ENCODE measurements around the gene NR1I2.

NR1I2 gene

GRCh38 chr3:119781330-119782198, at the start of gene NR1I2:
TSS of gene NR1I2 (plus strand) at chr3:119782101.
- DNase-seq = peak; percentile 23

GRCh38 chr3:119733812-119734211, 48.1 kb upstream of the NR1I2 start:
- no peak for DNase-seq

GRCh38 chr3:119738741-119739140, 43.2 kb upstream of the NR1I2 start:
- DNase-seq = no peak

- no peak for DNase-seq
These were observed 40.0 kb upstream of the NR1I2 start for GRCh38 chr3:119741657-119742590.

GRCh38 chr3:119743921-119744320, 38.0 kb upstream of the NR1I2 start:
- DNase-seq = no peak

GRCh38 chr3:119745942-119746341, 36.0 kb upstream of the NR1I2 start:
- DNase-seq = no peak

GRCh38 chr3:119746423-119746822, 35.5 kb upstream of the NR1I2 start:
- no peak for DNase-seq

- DNase-seq = no peak
These were observed 34.5 kb upstream of the NR1I2 start for GRCh38 chr3:119747357-119747756.

- DNase-seq = no peak
These were observed 32.9 kb upstream of the NR1I2 start for GRCh38 chr3:119748991-119749390.

GRCh38 chr3:119751423-119751822, 30.5 kb upstream of the NR1I2 start:
- DNase-seq = no peak

- no peak for DNase-seq
These were observed 21.9 kb upstream of the NR1I2 start for GRCh38 chr3:119759962-119760361.

- DNase-seq = no peak
These were observed 19.0 kb upstream of the NR1I2 start for GRCh38 chr3:119762876-119763275.

GRCh38 chr3:119763466-119763865, 18.4 kb upstream of the NR1I2 start:
- DNase-seq = no peak

GRCh38 chr3:119765239-119765638, 16.7 kb upstream of the NR1I2 start:
- DNase-seq = no peak

- DNase-seq = no peak
These were observed 13.8 kb upstream of the NR1I2 start for GRCh38 chr3:119767936-119768601.

- DNase-seq = no peak
These were observed 13.1 kb upstream of the NR1I2 start for GRCh38 chr3:119768668-119769393.

- peak; percentile 34 for DNase-seq
These were observed 12.3 kb upstream of the NR1I2 start for GRCh38 chr3:119769394-119770149.

GRCh38 chr3:119774444-119774843, 7.5 kb upstream of the NR1I2 start:
- DNase-seq = no peak

GRCh38 chr3:119776304-119776703, 5.6 kb upstream of the NR1I2 start:
- no peak for DNase-seq

GRCh38 chr3:119778176-119778575, 3.7 kb upstream of the NR1I2 start:
- no peak for DNase-seq

- no peak for DNase-seq
These were observed 3.1 kb upstream of the NR1I2 start for GRCh38 chr3:119778811-119779210.

All from NCI-H510A treated with DMSO at 0.1 percent for 48 hours (cell line).